Measurements from ENCODE around the gene PXYLP1.

- TF ChIP-seq EZH2phosphoT487 (IDR thresholded peaks at IDR 0.05; ENCODE audit: low read depth, severe bottlenecking, unreplicated experiment) (no peak), EZH2 (IDR thresholded peaks at IDR 0.05; ENCODE audit: borderline replicate concordance) (no peak)
Observed at GRCh38 chr3:141306276-141306675, 74.7 kb downstream of the PXYLP1 start.

All from hepatocyte (in vitro differentiated cells).